ENCODE results near the gene TSPO.

Gene TSPO

GRCh38 chr22:43179146-43179910, 28.0 kb downstream of the TSPO start:
- DNase-seq (ENCODE audit: low read depth): no peak

DNA sequence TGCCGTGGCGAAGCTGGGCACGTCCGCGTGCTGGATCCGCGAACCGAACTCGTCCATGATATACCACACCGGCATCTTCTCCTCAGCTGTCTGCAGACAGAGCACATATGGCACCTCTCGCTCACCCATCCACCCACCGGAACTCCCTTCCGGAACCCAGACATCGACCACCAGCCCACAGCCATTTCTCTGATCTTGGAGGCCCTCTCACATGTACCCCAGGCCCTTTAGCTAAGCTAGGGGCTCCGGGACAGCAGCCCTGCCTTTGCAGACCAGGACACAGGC, 28.5 kb downstream of the TSPO start:
- no peak for DNase-seq (ENCODE audit: low read depth)

DNA sequence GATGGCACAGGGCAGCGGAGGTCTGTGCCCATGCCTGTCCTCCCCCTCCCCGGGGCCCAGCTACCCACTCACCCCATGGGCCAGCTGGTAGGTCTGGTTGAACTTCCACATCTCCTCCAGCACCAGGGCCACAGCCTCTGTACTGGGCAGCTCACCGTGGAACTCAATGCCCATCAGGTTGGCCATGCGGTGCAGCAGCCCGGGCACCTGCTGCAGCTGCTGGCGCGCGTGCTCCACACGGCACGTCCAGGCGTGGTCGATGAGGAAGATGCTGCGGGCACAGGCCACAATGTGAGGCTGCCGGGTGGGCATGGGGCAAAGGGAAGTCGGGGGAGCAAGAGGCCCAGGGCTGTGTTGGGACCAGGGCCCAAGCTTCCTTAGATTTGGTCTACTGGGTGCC, 29.3 kb downstream of the TSPO start:
- no peak for DNase-seq (ENCODE audit: low read depth)

- DNase-seq (ENCODE audit: low read depth): no peak
Measured at GRCh38 chr22:43181321-43182076, 30.1 kb downstream of the TSPO start.

GRCh38 chr22:43182118-43182517, 30.8 kb downstream of the TSPO start:
- DNase-seq (ENCODE audit: low read depth): no peak

- no peak for DNase-seq (ENCODE audit: low read depth)
Measured at GRCh38 chr22:43182726-43183125, 31.4 kb downstream of the TSPO start.

GRCh38 chr22:43183496-43184277, 32.3 kb downstream of the TSPO start:
- DNase-seq (ENCODE audit: low read depth): no peak

DNA sequence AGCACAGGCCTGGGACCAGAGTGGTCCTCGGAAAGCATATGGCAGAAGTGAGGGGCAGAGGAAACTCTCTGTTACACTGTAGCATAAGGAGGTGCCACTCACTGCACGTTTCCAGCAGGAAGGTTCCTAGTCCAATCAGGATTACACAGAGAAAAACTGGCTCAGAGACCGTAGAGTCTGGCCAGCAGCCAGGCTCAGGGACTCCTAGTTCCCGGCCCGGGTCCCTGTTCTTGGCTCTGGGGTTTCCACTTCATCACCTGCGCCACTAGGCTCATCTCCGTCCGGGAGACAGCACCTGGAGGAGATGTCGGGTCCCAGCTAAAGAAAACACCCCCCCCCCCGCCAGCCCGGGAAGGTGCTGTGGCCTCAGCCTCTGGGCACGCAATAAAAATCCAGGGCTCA, 34.5 kb downstream of the TSPO start:
- no peak for DNase-seq (ENCODE audit: low read depth)

- DNase-seq (ENCODE audit: low read depth): peak; percentile 58
Measured at GRCh38 chr22:43186272-43187170, 35.2 kb downstream of the TSPO start, which contains the start of gene TTLL12. TSS of gene TTLL12 (minus strand) at chr22:43187134. CDS start at chr22:43187069, 65 bp downstream.

DNA sequence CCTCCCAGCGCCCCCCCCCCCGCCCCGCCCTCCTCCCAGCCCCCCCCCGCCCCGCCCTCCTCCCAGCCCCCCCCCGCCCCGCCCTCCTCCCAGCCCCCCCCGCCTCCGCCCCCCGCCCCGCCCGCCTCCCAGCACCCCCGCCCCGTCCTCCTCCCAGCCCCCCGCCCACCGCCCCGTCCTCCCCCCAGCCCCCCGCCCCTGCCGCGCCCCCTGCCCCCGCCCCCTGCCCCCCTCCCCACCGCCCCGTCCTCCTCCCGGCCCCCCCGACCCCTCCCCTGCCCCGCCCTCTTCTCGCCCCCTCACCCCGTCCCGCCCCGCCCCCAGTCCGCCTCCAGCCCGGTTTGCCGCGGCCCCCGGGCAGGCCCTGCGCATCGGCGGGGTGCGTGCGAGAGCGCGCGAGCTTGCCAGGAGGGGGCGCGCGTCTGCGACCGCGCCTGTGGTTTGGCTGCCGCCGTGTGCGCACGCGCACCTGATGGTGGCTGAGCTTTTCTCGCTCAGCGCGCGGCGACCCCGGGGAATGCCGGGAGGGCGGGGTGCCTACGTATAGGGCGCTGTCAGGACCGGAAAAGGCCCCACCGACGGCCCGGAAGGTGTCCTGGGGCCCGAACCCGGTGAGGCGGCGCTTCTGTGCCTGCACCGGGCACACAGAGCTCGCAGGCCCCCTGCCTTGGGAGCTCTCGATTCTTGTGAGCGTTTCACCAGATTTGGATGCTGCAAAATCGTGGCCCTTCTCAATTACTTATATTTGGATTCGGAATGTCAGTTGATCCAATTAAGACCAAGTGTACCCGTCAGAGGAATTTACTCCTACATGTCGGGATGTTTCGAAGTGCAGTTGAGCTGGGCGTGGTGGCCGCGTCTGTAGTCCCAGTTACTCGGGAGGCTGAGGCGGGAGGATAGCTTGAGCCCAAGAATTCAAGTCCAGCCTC, 36.1 kb downstream of the TSPO start:
- peak; percentile 98 for DNase-seq (ENCODE audit: low read depth)

DNA sequence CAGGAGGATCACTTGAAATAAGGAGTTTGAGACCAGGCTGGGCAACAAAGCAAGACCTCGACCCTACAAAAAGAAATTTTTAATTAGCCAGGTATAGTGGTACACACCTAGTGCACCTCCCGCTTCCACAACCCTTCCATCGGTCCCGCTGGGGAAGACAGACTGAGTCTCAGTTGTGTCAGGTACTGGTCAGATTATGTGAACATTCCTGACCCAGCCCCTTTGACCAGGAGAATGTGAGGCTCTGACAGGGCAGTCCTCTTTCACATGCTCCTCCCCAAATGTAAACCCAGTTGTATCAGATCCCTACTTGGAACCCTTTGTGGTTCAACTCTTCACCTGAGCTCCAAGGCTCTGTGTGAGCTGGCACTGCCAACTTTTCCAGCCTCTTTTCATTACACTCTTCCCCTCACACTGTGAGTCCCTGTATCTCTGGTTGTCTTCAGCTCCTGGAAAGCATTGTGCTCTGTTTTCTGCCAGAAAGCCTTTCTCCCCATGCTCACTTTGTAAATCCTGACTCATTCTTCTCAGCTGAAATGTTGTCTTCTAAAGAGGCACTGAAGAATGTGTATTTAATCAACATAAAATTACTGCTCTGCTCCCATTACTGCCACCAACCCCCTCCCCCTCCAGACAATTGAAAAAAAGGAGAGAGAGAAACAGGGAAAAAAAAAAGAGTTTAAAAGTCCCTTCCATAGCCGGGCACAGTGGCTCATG, 37.6 kb downstream of the TSPO start:
- no peak for DNase-seq (ENCODE audit: low read depth)

GRCh38 chr22:43191831-43192230, 40.5 kb downstream of the TSPO start:
- no peak for DNase-seq (ENCODE audit: low read depth)

GRCh38 chr22:43197271-43197941, 46.0 kb downstream of the TSPO start:
- DNase-seq (ENCODE audit: low read depth): no peak

- DNase-seq (ENCODE audit: low read depth): no peak
Measured at GRCh38 chr22:43198126-43198525, 46.8 kb downstream of the TSPO start.

GRCh38 chr22:43198936-43199335, 47.6 kb downstream of the TSPO start:
- DNase-seq (ENCODE audit: low read depth): no peak

- DNase-seq (ENCODE audit: low read depth): no peak
Measured at GRCh38 chr22:43199541-43199940, 48.2 kb downstream of the TSPO start.

DNA sequence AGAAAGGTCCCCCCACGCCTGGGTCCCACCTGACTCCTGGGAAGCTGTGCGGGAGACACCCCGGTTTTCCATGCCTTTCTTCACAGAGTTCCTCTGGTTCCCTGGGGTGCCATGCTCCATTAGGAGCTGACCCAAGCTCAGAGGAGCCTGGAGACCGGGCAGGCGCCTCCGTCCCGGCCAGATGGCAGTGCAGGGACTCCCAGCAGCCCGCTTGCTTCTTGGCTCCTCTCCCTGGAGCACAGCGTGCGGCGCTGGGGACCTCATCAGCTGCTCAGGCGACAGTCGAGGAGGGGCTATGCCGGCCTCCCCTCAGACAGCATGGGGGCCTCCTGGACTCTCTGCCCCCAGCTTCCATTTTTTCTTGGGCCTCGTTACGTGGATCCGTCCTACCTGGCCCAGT, 48.7 kb downstream of the TSPO start:
- DNase-seq (ENCODE audit: low read depth): no peak

- no peak for DNase-seq (ENCODE audit: low read depth)
Measured at GRCh38 chr22:43200555-43200954, 49.2 kb downstream of the TSPO start.

- DNase-seq (ENCODE audit: low read depth): no peak
Measured at GRCh38 chr22:43201486-43202219, 50.3 kb downstream of the TSPO start.

Data from activated T-cell treated with anti-CD3 and anti-CD28 coated beads for 48 hours (primary cell).